ENCODE data around the gene HECTD4. TPM values are rescaled to one million over a fixed set of nuclear protein-coding genes. Genes with fewer than 3 reads are reported as not detected.
"Not testable (repeated sequence)": the region's sequence is repeated elsewhere in the genome, so short reads cannot be mapped to it uniquely, and the experiment has no call there.

The HECTD4 gene
- total RNA-seq, 1 donor = 37.1 TPM

DNA sequence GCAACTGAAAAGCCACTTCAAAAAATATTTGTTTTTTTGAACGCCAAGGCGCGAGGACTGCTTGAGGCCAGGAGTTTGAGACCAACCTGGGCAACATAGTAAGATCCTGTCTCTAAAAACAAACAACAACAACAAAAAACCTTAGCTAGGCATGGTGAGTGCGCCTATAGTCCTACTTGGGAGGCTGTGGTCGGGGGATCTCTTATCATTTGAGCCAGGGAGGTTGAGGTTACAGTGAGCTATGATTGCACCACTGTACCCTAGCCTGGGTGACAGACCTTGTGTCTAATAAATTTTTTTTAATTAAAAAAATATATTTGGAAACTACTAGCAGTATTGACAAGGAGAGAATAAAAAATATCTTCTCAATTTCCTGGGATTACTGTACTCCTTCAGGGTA lies 143.8 kb downstream of the HECTD4 start:
- TF ChIP-seq, protein P1, sequence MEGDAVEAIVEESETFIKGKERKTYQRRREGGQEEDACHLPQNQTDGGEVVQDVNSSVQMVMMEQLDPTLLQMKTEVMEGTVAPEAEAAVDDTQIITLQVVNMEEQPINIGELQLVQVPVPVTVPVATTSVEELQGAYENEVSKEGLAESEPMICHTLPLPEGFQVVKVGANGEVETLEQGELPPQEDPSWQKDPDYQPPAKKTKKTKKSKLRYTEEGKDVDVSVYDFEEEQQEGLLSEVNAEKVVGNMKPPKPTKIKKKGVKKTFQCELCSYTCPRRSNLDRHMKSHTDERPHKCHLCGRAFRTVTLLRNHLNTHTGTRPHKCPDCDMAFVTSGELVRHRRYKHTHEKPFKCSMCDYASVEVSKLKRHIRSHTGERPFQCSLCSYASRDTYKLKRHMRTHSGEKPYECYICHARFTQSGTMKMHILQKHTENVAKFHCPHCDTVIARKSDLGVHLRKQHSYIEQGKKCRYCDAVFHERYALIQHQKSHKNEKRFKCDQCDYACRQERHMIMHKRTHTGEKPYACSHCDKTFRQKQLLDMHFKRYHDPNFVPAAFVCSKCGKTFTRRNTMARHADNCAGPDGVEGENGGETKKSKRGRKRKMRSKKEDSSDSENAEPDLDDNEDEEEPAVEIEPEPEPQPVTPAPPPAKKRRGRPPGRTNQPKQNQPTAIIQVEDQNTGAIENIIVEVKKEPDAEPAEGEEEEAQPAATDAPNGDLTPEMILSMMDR (IDR thresholded peaks at IDR 0.05; ENCODE audit: insufficient read depth, low read depth, low read length) = no peak
- no peak overlapping the region for H3K4me3 ChIP-seq (ENCODE audit: low read depth, low read length)
- no peak for DNase-seq (ENCODE audit: low read depth)

GRCh38 chr12:112236786-112237185 lies 145.4 kb downstream of the HECTD4 start:
- no peak for DNase-seq (ENCODE audit: low read depth)
- TF ChIP-seq, protein P1 (IDR thresholded peaks at IDR 0.05; ENCODE audit: insufficient read depth, low read depth, low read length) = no peak
- no peak overlapping the region for H3K4me3 ChIP-seq (ENCODE audit: low read depth, low read length)

DNA sequence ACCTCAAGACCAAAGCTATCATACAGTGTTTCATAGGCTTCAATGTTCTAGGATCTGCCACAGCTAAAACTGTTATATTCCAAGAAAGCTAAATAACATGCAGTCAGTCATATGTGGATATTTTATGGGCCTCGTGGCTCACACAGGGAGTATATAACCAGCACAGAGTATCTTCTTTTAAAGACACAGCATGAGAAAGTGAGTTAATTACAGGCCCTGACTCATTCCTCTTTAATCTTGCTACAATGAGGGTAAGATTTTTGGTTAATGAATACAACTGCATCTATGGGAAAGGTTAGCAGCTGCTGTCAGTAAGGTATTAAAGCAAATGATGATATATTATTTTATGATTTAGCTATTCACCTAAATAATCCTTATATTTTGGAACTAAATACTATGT lies 145.8 kb downstream of the HECTD4 start:
- H3K4me3 ChIP-seq (ENCODE audit: low read depth, low read length) = no peak overlapping the region
- TF ChIP-seq, protein P1 (IDR thresholded peaks at IDR 0.05; ENCODE audit: insufficient read depth, low read depth, low read length) = no peak
- no peak for DNase-seq (ENCODE audit: low read depth)

GRCh38 chr12:112234303-112234702 lies 147.9 kb downstream of the HECTD4 start:
- TF ChIP-seq, protein P1 (IDR thresholded peaks at IDR 0.05; ENCODE audit: insufficient read depth, low read depth, low read length) = no peak
- DNase-seq (ENCODE audit: low read depth) = no peak
- no peak overlapping the region for H3K4me3 ChIP-seq (ENCODE audit: low read depth, low read length)

DNA sequence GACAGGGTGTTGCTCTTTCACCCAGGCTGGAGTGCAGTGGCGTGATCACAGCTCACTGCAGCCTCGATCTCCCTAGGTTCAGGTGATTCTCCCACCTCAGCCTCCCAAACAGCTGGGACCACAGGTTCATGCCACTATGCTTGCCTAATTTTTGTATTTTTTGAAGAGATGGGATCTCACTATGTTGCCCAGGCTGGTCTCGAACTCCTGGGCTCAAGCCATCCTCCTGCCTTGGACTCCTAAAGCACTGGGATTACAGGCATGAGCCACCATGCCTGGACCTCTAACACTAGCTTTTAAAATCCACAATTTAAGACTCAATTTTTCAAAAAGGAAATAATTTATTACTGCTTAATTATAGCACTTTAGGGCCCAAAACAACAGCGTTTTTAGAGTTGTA lies 149.0 kb downstream of the HECTD4 start:
- TF ChIP-seq, protein P1 (IDR thresholded peaks at IDR 0.05; ENCODE audit: insufficient read depth, low read depth, low read length) = no peak
- no peak for DNase-seq (ENCODE audit: low read depth)
- H3K4me3 ChIP-seq (ENCODE audit: low read depth, low read length) = no peak overlapping the region

DNA sequence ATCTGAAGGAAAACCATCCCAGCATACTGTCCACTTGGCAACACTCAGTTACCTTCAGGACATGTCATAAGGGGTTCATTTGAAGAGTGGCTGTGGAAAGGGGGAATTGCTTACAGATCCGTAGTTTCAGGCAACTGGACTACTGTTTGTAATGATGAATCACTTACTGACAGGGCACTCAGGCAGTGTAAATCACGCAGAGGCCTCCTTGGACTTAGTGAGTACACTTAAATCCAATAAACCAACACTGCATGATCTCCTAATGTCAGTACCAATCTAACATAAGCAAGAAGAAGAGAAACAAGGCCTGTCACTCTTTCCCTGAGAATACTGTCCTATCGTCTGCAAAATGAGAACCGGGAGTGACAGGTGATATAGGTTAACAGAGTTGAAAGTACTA lies 152.1 kb downstream of the HECTD4 start:
- H3K4me3 ChIP-seq (ENCODE audit: low read depth, low read length) = no peak overlapping the region
- DNase-seq (ENCODE audit: low read depth) = no peak
- TF ChIP-seq, protein P1 (IDR thresholded peaks at IDR 0.05; ENCODE audit: insufficient read depth, low read depth, low read length) = no peak

GRCh38 chr12:112226768-112227167 lies 155.5 kb downstream of the HECTD4 start:
- no peak overlapping the region for H3K4me3 ChIP-seq (ENCODE audit: low read depth, low read length)
- DNase-seq (ENCODE audit: low read depth) = no peak
- TF ChIP-seq, protein P1 (IDR thresholded peaks at IDR 0.05; ENCODE audit: insufficient read depth, low read depth, low read length) = no peak

DNA sequence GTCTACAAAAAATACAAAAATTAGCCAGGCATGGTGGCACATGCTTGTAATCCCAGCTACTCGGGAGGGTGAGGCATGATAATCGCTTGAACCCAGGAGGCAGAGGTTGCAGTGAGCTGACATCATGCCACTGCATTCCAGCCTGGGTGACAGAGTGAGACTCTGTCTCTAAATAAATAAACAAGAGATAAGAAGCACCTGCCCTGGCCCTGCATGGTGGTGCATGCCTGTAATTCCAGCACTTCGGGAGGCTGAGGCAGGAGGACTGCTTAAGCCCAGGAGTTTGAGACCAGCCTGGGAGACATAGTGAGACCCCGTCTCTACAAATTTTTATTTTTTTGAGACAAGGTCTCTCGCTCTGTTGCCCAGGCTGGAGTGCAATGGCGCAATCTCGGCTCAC lies 161.6 kb downstream of the HECTD4 start:
- not testable (repeated sequence) for H3K4me3 ChIP-seq (ENCODE audit: low read depth, low read length); DNase-seq (ENCODE audit: low read depth)

Measured in fibroblast of villous mesenchyme (primary cell).